Left cardiac atrium (tissue), 4 donors: ENCODE results near the gene EEFSEC. TPM values are rescaled to one million over a fixed set of nuclear protein-coding genes. Genes with fewer than 3 reads are reported as not detected.

ENCODE experiments used
- ATAC-seq, 2 donors: fragments of 200-7000 bp; cut with Tn5 transposase; one replicate each; pipeline ENCODE4 v1.9.1; 2020; ENCODE audit warnings: mild to moderate bottlenecking in 2 of 2, moderate library complexity in 2 of 2
- DNase-seq: peaks from one replicate; pipeline ENCODE4 v3.0.0-alpha.2; 2020
- intact Hi-C, 2 donors: fragments of 100-400 bp; cut with DNase I; formaldehyde crosslinking; loops; one replicate each; pipeline versions ENCODE4 v1.14.1 to v1.15.1; 2022 to 2023
- total RNA-seq, 2 donors: library from RNA; stranded (reverse); fragmentation: NEBNext Ultra II Directional; extraction: Animal tissue kit (Norgen Biotek cat#: 25700); gene quantifications; one replicate each; pipeline ENCODE4 v1.2.1, GENCODE V29; 2021
- donor health status: DM: no; HTN: yes; CAD: no.
- donor health status: DM: no; HTN: yes; CAD: no; lungs with severe emphysema.
- donor health status: DM: yes; HTN: yes; CAD: no.
- donor health status: Dilated cardiomyopathy.

EEFSEC gene
- total RNA-seq, 2 donors from 2014 or later: 13.5 to 18.9 TPM

DNA sequence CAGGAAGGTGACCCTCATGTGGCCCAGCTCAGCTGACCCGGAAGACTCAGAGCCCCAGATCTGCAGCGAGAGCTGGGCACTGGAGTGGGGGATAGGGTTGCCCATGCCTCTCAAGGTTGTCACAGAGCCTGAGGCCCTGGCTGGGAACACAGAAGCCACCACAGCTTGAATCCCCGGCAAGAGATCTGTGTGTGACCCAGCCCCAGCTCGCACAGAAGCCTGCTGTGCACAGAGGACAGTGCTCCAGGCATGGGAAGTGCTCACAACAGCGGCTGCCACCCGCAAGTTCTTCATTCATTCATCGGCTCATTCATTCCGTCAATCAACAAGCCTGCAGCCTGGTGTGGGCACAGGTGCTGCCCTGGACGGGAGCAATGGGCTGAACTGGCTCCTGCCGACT lies 277.0 kb downstream of the EEFSEC start:
- ATAC-seq: no peak
- DNase-seq: no peak
- intact Hi-C loops: no loop called here

- no peak for ATAC-seq
- intact Hi-C loops: no loop called here
- no peak for DNase-seq
Measured at GRCh38 chr3:128430731-128431130, 277.4 kb downstream of the EEFSEC start.

DNA sequence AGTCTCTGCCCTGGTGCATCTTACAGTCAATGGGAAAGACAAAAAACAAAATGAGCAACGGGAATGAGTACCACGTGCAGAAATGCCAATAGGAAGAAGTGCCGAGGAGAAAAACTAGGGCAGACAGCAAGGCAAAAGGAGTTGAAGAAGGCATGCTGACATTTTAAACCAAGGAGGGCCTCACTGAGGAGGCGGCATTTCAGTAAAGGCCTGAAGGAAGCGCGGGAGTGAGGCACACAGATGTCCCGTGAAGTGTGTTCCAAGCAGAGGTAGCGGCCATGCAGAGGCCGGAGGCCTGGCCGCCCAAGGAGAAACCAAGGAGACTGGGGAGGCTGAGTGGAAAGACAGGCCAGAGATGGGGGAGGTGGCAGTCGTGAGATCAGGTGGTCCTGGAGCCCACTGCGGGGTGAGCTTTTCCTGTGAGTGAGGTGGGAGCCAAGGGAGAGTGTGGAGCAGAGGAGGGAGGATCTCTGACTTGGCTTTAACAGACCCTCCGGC lies 278.6 kb downstream of the EEFSEC start:
- intact Hi-C loops: no loop called here
- DNase-seq: no peak
- ATAC-seq: no peak

GRCh38 chr3:128432301-128432970 lies 279.2 kb downstream of the EEFSEC start:
- DNase-seq (no peak), ATAC-seq (peak in 1 of 2 donors; percentile 18)
- intact Hi-C loops: no loop called here

DNA sequence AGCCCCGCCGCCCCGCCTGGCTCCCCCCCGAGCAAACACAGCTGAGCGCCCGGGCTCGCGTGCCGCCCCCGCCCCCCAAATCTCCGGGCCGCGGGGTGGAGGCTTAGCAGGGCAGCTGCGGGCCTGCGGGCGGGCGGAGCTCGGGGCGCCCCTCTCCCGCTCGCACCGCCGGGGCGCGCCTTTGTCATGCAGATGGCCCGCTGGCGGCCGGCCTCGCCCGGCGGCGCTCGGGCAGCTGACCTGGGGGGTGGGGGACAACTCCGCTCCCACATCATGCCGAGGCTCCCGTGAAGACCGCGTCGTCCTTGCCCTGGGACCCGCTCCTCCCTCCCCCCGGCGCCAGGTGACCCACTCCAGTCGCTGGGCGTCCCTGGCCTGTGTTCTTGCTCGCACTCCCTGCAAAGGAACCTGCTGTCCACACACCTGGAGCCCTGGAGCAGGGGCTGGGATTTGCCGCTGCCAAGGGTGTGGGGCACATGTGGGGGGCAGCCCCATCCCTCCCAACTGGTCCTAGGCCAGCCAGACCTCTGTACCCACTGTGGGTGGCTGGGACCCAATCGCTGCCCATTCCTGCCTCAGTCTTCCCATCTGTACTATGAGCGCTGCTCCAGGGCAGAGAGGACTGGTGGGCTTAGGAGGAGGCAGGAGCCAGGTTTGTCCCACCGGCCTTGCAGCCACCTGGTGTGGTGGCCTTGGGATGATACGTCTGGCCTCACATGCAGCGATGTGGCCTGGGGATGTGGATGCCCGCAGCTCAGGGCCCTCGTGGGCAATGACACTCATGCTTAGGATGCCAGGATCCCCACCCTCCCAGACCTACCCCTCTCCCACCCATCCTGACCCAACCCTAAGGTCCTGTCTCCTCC lies 279.9 kb downstream of the EEFSEC start:
- DNase-seq: no peak
- peak; percentile 19 to 29 for ATAC-seq
- intact Hi-C loops: no loop called here

DNA sequence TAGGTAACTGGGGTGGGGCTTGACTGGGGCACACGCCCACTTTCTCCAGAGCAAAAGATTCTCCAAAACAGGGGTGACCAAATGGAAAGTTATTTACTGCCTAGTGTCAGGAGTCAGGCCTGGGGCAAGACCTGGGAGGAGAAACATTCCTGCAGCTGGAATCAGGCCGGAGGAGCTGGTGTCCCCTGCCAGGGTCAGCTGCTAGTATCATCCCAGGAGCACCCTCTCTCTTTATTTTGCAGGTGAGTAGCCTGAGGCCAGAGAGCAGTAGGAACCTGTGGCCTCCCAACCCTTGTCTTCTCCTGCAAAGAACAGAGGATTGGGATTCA lies 280.5 kb downstream of the EEFSEC start:
- intact Hi-C loops: no loop called here

GRCh38 chr3:128434524-128434923 lies 281.2 kb downstream of the EEFSEC start:
- intact Hi-C loops: no loop called here
- ATAC-seq (no peak), DNase-seq (no peak)

More for the DNA sequence above, 280.5 kb downstream of the EEFSEC start:
- ATAC-seq (no peak), DNase-seq (no peak)

- ATAC-seq: peak in 1 of 2 donors; percentile 36
- intact Hi-C loops: no loop called here
- DNase-seq: no peak
Measured at GRCh38 chr3:128435058-128435457, 281.8 kb downstream of the EEFSEC start.

DNA sequence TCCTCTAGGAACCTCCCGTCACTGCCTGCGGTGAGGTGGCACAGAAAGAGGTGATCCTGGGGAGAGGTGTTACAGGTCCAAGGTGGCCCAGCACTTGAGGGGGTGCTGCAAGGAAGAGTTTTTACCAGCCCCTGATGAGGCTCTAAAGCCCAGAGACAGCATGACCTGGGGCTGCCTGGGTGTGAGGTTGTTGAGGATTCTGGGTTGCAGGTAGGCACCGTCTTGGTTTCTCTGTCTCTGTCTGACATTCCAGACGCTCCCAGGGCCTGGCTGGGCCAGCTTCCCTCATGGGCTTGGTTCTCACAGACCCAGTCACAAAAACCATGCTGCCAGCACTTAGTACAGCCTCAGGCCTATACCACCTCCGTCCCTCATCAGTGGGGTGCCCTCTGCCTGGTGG lies 282.3 kb downstream of the EEFSEC start:
- intact Hi-C loops: no loop called here
- no peak for ATAC-seq
- DNase-seq: no peak

DNA sequence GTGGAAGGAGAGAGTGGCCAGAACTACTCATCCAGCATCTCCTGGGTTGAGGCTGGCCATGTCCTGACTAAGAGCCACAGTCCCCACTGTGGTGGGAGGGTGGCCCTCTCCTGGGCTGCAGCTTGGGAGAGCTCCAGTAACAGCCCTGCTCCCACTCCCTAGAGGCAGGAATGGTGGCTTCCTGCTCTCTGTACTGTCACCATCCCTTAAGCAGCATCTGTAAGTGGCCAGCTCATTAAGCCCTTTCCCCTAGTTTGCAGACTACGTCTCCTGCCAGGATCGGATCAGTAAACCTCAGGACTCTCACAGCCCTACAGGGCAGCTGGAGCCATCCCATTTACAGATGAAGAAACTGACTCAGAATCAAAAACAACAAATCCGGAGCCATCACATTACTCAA lies 282.9 kb downstream of the EEFSEC start:
- DNase-seq (no peak), ATAC-seq (no peak)
- intact Hi-C loops: no loop called here

- no peak for ATAC-seq
- no peak for DNase-seq
- intact Hi-C loops: no loop called here
Measured at GRCh38 chr3:128438488-128439072, 285.3 kb downstream of the EEFSEC start.

- intact Hi-C loops: no loop called here
- ATAC-seq (peak; percentile 14 to 85), DNase-seq (no peak)
Measured at GRCh38 chr3:128439226-128439625, 285.9 kb downstream of the EEFSEC start.

DNA sequence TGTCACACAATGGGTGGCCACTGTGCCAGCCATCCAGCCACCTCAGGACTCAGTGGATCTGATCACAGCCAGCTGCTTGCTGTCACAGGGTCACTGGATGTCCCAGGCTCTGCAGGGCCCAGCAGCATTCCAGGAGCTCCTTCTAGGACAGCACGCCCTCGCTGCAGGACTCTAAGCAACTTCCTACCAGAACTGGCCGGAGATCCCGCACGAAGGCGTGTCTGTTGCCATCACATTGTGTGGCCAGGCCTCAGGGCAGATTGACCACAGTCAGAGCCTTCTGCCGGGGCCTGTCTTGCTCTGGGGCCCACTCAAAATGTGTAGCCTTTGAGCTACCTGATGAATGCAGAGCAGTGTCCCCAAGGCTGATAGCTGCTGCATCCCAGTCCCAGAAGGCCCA lies 288.8 kb downstream of the EEFSEC start:
- intact Hi-C loops: no loop called here
- DNase-seq (no peak), ATAC-seq (no peak)

GRCh38 chr3:128442949-128443348 lies 289.7 kb downstream of the EEFSEC start:
- ATAC-seq: no peak
- intact Hi-C loops: no loop called here
- no peak for DNase-seq

- intact Hi-C loops: no loop called here
Measured at GRCh38 chr3:128443771-128444170, 290.5 kb downstream of the EEFSEC start.

DNA sequence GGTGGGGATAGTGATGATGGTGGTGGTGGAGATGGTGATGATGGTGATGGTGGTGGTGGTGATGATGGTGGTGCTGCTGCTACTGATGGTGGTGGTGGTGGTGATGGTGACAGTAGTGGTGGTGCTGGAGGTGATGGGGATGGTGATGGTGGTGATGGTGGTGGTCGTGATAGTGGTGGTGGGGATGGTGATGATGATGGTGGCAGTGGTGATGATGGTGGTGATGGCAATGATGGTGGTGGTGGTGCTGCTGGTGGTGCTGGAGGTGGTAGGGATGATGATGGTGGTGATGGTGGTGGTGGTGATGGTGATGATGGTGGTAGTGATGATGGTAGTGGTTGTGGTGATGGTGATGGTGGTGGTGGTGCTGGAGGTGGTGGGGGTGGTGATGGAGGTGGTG lies 292.1 kb downstream of the EEFSEC start:
- no peak for ATAC-seq
- intact Hi-C loops: no loop called here
- DNase-seq: no peak

More at GRCh38 chr3:128443771-128444170, 290.5 kb downstream of the EEFSEC start:
- no peak for DNase-seq
- no peak for ATAC-seq

DNA sequence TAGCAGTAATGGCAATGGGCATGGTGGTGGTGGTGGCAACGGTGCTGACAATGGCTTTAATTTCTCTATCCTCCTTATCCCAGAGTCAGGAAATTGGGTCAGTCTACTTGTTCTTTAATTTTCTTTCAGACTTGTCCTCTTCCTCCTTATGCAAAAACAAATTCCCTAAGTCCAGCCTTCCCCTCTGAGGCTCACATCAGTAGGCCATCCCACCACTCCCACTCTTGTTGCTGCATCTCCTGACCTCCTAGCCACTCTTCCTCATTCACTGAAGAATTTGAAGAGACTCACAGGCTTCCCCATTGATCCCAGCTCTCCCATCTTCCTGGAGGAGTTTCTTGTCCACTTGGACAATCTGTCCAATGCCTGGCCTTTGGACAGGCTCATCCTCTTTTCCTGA lies 293.5 kb downstream of the EEFSEC start:
- DNase-seq (no peak), ATAC-seq (no peak)
- intact Hi-C loops: no loop called here

- ATAC-seq: no peak
- intact Hi-C loops: no loop called here
Measured at GRCh38 chr3:128447561-128448013, 294.3 kb downstream of the EEFSEC start.

GRCh38 chr3:128448491-128448890 lies 295.2 kb downstream of the EEFSEC start:
- DNase-seq (no peak), ATAC-seq (no peak)
- intact Hi-C loops: no loop called here

More at GRCh38 chr3:128447561-128448013, 294.3 kb downstream of the EEFSEC start:
- DNase-seq: no peak

DNA sequence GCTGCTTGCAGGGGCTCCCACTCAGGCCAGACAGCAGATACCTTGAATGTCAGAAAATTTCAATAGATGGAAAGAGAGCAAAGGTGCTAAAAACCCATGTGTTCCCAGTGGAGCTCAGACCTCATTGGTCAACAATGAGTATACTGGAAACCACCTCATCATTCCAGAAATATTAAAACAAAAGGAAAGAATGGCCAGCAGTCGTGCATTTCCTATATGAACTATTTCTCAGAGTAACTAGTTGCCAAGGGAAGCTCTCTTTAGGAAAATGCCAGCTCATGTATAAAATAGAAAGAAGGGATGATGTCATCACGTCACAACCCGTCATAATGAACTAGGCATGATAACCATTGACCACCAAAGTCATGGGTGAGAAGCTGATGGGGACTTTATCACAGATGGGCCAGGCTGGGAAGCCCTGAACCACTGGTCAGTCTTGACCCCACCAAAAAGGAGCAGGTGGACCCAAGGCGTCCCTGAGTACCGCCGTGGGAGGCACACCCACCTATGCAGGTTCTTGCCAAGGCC lies 295.9 kb downstream of the EEFSEC start:
- intact Hi-C loops: no loop called here

More for the DNA sequence above, 295.9 kb downstream of the EEFSEC start:
- no peak for DNase-seq
- ATAC-seq: no peak
